ENCODE results near the gene UCK2. TPM values are rescaled to one million over a fixed set of nuclear protein-coding genes. Genes with fewer than 3 reads are reported as not detected.

UCK2 gene
- total RNA-seq, 1 experiment from 2014 or later: 88.4 TPM

DNA sequence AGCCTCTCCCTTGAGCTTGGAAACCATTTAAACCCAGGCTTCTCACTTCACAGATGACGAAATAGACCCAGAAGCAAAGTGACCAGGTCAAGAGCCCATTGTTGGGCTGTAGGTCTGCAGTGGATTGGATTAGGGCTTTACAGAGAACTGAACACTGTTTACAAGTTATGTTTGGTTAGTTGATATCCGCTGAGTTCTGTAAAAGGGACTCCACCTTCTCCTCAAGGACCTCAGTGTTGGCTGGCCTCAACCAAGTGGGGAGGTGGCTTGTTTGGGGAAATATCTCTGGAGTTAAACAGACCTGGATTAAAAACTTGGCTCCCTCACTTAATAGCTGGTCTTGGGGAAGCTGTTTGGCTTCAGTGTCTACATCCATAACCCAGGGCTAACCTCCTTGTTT lies 88.1 kb downstream of the UCK2 start:
- TF ChIP-seq POLR2A (IDR thresholded peaks at IDR 0.05; ENCODE audit: borderline replicate concordance, extremely low read depth, insufficient read depth, insufficient read length) (no peak), SRF (IDR thresholded peaks at IDR 0.05; ENCODE audit: low read depth) (no peak), ZFX (IDR thresholded peaks at IDR 0.05) (no peak), EGR1 (IDR thresholded peaks at IDR 0.05; ENCODE audit: low read depth) (no peak)
- TF ChIP-seq, protein P1, sequence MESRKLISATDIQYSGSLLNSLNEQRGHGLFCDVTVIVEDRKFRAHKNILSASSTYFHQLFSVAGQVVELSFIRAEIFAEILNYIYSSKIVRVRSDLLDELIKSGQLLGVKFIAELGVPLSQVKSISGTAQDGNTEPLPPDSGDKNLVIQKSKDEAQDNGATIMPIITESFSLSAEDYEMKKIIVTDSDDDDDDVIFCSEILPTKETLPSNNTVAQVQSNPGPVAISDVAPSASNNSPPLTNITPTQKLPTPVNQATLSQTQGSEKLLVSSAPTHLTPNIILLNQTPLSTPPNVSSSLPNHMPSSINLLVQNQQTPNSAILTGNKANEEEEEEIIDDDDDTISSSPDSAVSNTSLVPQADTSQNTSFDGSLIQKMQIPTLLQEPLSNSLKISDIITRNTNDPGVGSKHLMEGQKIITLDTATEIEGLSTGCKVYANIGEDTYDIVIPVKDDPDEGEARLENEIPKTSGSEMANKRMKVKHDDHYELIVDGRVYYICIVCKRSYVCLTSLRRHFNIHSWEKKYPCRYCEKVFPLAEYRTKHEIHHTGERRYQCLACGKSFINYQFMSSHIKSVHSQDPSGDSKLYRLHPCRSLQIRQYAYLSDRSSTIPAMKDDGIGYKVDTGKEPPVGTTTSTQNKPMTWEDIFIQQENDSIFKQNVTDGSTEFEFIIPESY (IDR thresholded peaks at IDR 0.05; ENCODE audit: extremely low read depth, insufficient replicate concordance, low read length): no peak
- Histone ChIP-seq H3K27ac (ENCODE audit: low read depth, low read length) (no peak overlapping the region), H2AFZ (ENCODE audit: low read depth, low read length, poor library complexity, severe bottlenecking) (no peak overlapping the region), H3K9me2 (ENCODE audit: insufficient read depth) (no peaks in the 10 kb centered on the region), H3K4me1 (ENCODE audit: control insufficient read depth in 1 of 2, insufficient read depth in 2 of 2, low read length in 2 of 2) (no peaks in the 10 kb centered on the region), H3K27me3 (ENCODE audit: insufficient read depth, low read length) (no peaks in the 10 kb centered on the region), H3K4me2 (ENCODE audit: low read length) (no peak overlapping the region), H3K9ac (ENCODE audit: low read length) (no peak overlapping the region), H3K79me2 (ENCODE audit: insufficient read depth, low read length) (no peaks in the 10 kb centered on the region), H3K9me3 (ENCODE audit: control insufficient read depth in 1 of 2, insufficient read depth in 1 of 2, low read depth in 1 of 2, low read length in 2 of 2) (no peaks in the 10 kb centered on the region), H4K20me1 (ENCODE audit: insufficient read depth) (no peaks in the 10 kb centered on the region), H3K36me3 (ENCODE audit: control insufficient read depth in 1 of 2, insufficient read depth in 2 of 2, low read length in 2 of 2) (peaks cover 0 to 6% of the 10 kb centered on the region in 2 experiments; a peak in 2 of 4 replicates), H3K4me3 (replicated peaks in 1 of 2; ENCODE audit: low read depth in 1 of 2, low read length in 2 of 2) (no peak overlapping the region)
- ChIA-PET POLR2A (no interaction called here), CTCF (interaction anchor here (1.2 to 4.5 kb wide), 4 partner anchors 9 to 314 kb away, joined by 4 to 25 read pairs (median 6); no protein-coding TSS in a partner anchor), RAD21 (ENCODE audit: low non-redundant PET in 1 of 2, low total read pairs in 2 of 2, uncharacterized antibody in 2 of 2, unreplicated experiment in 2 of 2) (interaction anchor here in 1 of 2 experiments (1.1 kb wide), 1 partner anchor 197 kb away, joined by 3 read pairs; no protein-coding TSS in a partner anchor)
- DNase-seq (ENCODE audit: low read depth, low spot score) (no peak), ATAC-seq (no peak)
- BruUV-seq (replicated peaks): no TSS peak
- intact Hi-C loops (cut with micrococcal nuclease): no loop called here

DNA sequence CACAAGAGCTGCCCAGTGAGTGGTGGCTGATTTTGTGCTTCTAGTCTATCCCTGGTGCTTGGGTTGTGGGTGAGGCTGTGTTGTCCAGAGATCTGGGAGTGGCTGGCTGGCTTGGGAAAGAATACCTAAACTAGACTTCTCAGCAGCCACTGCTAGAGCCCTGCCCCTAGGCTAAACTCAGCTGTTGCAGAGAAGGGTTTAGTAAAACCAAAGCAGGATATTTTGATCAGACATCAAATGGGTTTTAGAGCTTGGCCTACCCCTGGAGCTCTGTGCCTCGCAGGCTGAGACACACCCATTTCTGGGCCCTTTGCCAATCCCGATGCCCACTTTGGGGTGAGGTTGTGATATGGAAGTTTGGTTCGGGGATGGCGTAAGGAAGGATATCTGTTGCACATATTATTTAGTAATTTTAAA lies 88.5 kb downstream of the UCK2 start:
- BruUV-seq (replicated peaks): no TSS peak
- Histone ChIP-seq H3K9me2 (ENCODE audit: insufficient read depth) (no peaks in the 10 kb centered on the region), H3K4me3 (replicated peaks in 1 of 2; ENCODE audit: low read depth in 1 of 2, low read length in 2 of 2) (no peak overlapping the region), H3K4me2 (ENCODE audit: low read length) (no peak overlapping the region), H3K79me2 (ENCODE audit: insufficient read depth, low read length) (no peaks in the 10 kb centered on the region), H3K27me3 (ENCODE audit: insufficient read depth, low read length) (no peaks in the 10 kb centered on the region), H4K20me1 (ENCODE audit: insufficient read depth) (no peaks in the 10 kb centered on the region), H2AFZ (ENCODE audit: low read depth, low read length, poor library complexity, severe bottlenecking) (no peak overlapping the region), H3K4me1 (ENCODE audit: control insufficient read depth in 1 of 2, insufficient read depth in 2 of 2, low read length in 2 of 2) (no peaks in the 10 kb centered on the region), H3K36me3 (ENCODE audit: control insufficient read depth in 1 of 2, insufficient read depth in 2 of 2, low read length in 2 of 2) (peaks cover 0 to 2% of the 10 kb centered on the region in 2 experiments; a peak in 2 of 4 replicates), H3K9ac (ENCODE audit: low read length) (no peak overlapping the region), H3K27ac (ENCODE audit: low read depth, low read length) (no peak overlapping the region), H3K9me3 (ENCODE audit: control insufficient read depth in 1 of 2, insufficient read depth in 1 of 2, low read depth in 1 of 2, low read length in 2 of 2) (no peaks in the 10 kb centered on the region)
- ChIA-PET RAD21 (ENCODE audit: low non-redundant PET in 1 of 2, low total read pairs in 2 of 2, uncharacterized antibody in 2 of 2, unreplicated experiment in 2 of 2) (no interaction called here), CTCF (interaction anchor here (1.8 to 4.5 kb wide), 2 partner anchors 9 to 314 kb away, joined by 7 to 25 read pairs; no protein-coding TSS in a partner anchor), POLR2A (no interaction called here)
- no peak for ATAC-seq
- TF ChIP-seq, protein P1 (IDR thresholded peaks at IDR 0.05; ENCODE audit: extremely low read depth, insufficient replicate concordance, low read length): no peak
- TF ChIP-seq, protein P2, sequence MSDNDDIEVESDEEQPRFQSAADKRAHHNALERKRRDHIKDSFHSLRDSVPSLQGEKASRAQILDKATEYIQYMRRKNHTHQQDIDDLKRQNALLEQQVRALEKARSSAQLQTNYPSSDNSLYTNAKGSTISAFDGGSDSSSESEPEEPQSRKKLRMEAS (IDR thresholded peaks at IDR 0.05): no peak
- TF ChIP-seq ZFX (IDR thresholded peaks at IDR 0.05) (no peak), TCF7L2 (IDR thresholded peaks at IDR 0.05; ENCODE audit: borderline replicate concordance, extremely low read depth, insufficient read depth, insufficient read length) (no peak), ZNF274 (IDR thresholded peaks at IDR 0.05; ENCODE audit: low read depth, low read length) (no peak)
- no peak for DNase-seq (ENCODE audit: low read depth, low spot score)
- intact Hi-C loops (cut with micrococcal nuclease): no loop called here

Data from HCT116 (cell line).